ENCODE measurements around the gene SKIC2. TPM values are rescaled to one million over a fixed set of nuclear protein-coding genes. Genes with fewer than 3 reads are reported as not detected.
A peak's percentile ranks its signal among the peaks of the same experiment; 100 is the strongest.

The SKIC2 gene
- total RNA-seq, 1 experiment from 2014 or later, result 64.2 TPM

GRCh38 chr6:31948753-31949413 is 10.1 kb upstream of the SKIC2 start:
- POLR2A ChIA-PET (ENCODE audit: low non-redundant PET), result no interaction called here
- Histone ChIP-seq H3K27ac (ENCODE audit: low read depth, low read length, poor library complexity, severe bottlenecking) (no peak overlapping the region), H3K9me3 (ENCODE audit: low read depth, low read length, poor library complexity, severe bottlenecking) (no peaks in the 10 kb centered on the region), H3K36me3 (ENCODE audit: insufficient read depth, low read length, poor library complexity, severe bottlenecking) (peaks cover 25% of the 10 kb centered on the region), H3K4me1 (ENCODE audit: insufficient read depth, low read length, poor library complexity, severe bottlenecking) (no peaks in the 10 kb centered on the region), H3K27me3 (replicated peaks; ENCODE audit: insufficient read depth, low read depth, low read length, poor library complexity) (no peaks in the 10 kb centered on the region), H3K4me3 (ENCODE audit: low read depth, low read length, poor library complexity, severe bottlenecking) (no peak overlapping the region)
- BruUV-seq (replicated peaks), result no TSS peak
- CTCF ChIA-PET, result interaction anchor here (0.6 kb wide), 1 partner anchor 28 kb away, joined by 6 read pairs; no protein-coding TSS in a partner anchor
- intact Hi-C loops (cut with micrococcal nuclease; ENCODE audit: unreplicated experiment), result no loop called here
- no peak for DNase-seq (ENCODE audit: low spot score)
- TF ChIP-seq EZH2 (IDR thresholded peaks at IDR 0.05; ENCODE audit: borderline replicate concordance, low read depth, low read length, poor library complexity, severe bottlenecking) (no peak), CTCF (conservative IDR thresholded peaks at IDR 0.05; ENCODE audit: low read depth, low read length) (no peak)

- CTCF ChIA-PET, result no interaction called here
- Histone ChIP-seq H3K4me1 (ENCODE audit: insufficient read depth, low read length, poor library complexity, severe bottlenecking) (no peaks in the 10 kb centered on the region), H3K36me3 (ENCODE audit: insufficient read depth, low read length, poor library complexity, severe bottlenecking) (peaks cover 35% of the 10 kb centered on the region), H3K4me3 (ENCODE audit: low read depth, low read length, poor library complexity, severe bottlenecking) (no peak overlapping the region), H3K27me3 (replicated peaks; ENCODE audit: insufficient read depth, low read depth, low read length, poor library complexity) (no peaks in the 10 kb centered on the region), H3K9me3 (ENCODE audit: low read depth, low read length, poor library complexity, severe bottlenecking) (no peaks in the 10 kb centered on the region), H3K27ac (ENCODE audit: low read depth, low read length, poor library complexity, severe bottlenecking) (no peak overlapping the region)
- BruUV-seq (replicated peaks), result no TSS peak
- no peak for DNase-seq (ENCODE audit: low spot score)
- POLR2A ChIA-PET (ENCODE audit: low non-redundant PET), result no interaction called here
- intact Hi-C loops (cut with micrococcal nuclease; ENCODE audit: unreplicated experiment), result loop anchor here (10.0 kb wide), 1 partner anchor 265 kb away; the partner anchor contains the start of gene LY6G5C
- TF ChIP-seq CTCF (conservative IDR thresholded peaks at IDR 0.05; ENCODE audit: low read depth, low read length), result no peak
- TF ChIP-seq EZH2 (IDR thresholded peaks at IDR 0.05; ENCODE audit: borderline replicate concordance, low read depth, low read length, poor library complexity, severe bottlenecking), result no peak
Measured at GRCh38 chr6:31949926-31950548, 8.9 kb upstream of the SKIC2 start.

GRCh38 chr6:31952140-31952805 is 6.7 kb upstream of the SKIC2 start:
- POLR2A ChIA-PET (ENCODE audit: low non-redundant PET), result interaction anchor here (0.6 kb wide), 1 partner anchor 873 kb away, joined by 3 read pairs; no protein-coding TSS in a partner anchor
- Histone ChIP-seq H3K4me3 (ENCODE audit: low read depth, low read length, poor library complexity, severe bottlenecking) (no peak overlapping the region), H3K27me3 (replicated peaks; ENCODE audit: insufficient read depth, low read depth, low read length, poor library complexity) (no peaks in the 10 kb centered on the region), H3K4me1 (ENCODE audit: insufficient read depth, low read length, poor library complexity, severe bottlenecking) (no peaks in the 10 kb centered on the region), H3K9me3 (ENCODE audit: low read depth, low read length, poor library complexity, severe bottlenecking) (no peaks in the 10 kb centered on the region), H3K36me3 (ENCODE audit: insufficient read depth, low read length, poor library complexity, severe bottlenecking) (peaks cover 50% of the 10 kb centered on the region), H3K27ac (ENCODE audit: low read depth, low read length, poor library complexity, severe bottlenecking) (no peak overlapping the region)
- BruUV-seq (replicated peaks), result no TSS peak
- peak; percentile 40 for DNase-seq (ENCODE audit: low spot score)
- CTCF ChIA-PET, result interaction anchor here (0.6 to 1.5 kb wide), 6 partner anchors 14 to 405 kb away, joined by 3 to 8 read pairs (median 3); partner anchors contain the start of genes GPANK1 and NFKBIL1
- peak; percentile 71 for TF ChIP-seq CTCF (conservative IDR thresholded peaks at IDR 0.05; ENCODE audit: low read depth, low read length)
- TF ChIP-seq EZH2 (IDR thresholded peaks at IDR 0.05; ENCODE audit: borderline replicate concordance, low read depth, low read length, poor library complexity, severe bottlenecking), result no peak
- intact Hi-C loops (cut with micrococcal nuclease; ENCODE audit: unreplicated experiment), result loop anchor here (10.0 kb wide), 1 partner anchor 267 kb away; the partner anchor contains the start of gene LY6G5C

Data from A673 (cell line).